IPS DF 4.7 (cell line): ENCODE results near the gene ASTN2.
"Not testable (repeated sequence)": the region's sequence is repeated elsewhere in the genome, so short reads cannot be mapped to it uniquely, and the experiment has no call there.

Experiments used
- DNase-seq: peaks from one replicate; pipeline ENCODE4 v3.0.0-alpha.2; 2013; ENCODE audit warnings: low spot score; ENCODE audit errors: extremely low read depth

Gene ASTN2

GRCh38 chr9:117081641-117082317, 333.1 kb downstream of the ASTN2 start:
- DNase-seq, result no peak

GRCh38 chr9:117080765-117081390, 334.0 kb downstream of the ASTN2 start:
- no peak for DNase-seq

- DNase-seq, result no peak
These were observed 338.1 kb downstream of the ASTN2 start for GRCh38 chr9:117076571-117077290.

- no peak for DNase-seq
These were observed 339.2 kb downstream of the ASTN2 start for GRCh38 chr9:117075636-117076035.

- no peak for DNase-seq
These were observed 339.9 kb downstream of the ASTN2 start for GRCh38 chr9:117074784-117075520.

GRCh38 chr9:117074342-117074662, 340.6 kb downstream of the ASTN2 start:
- DNase-seq, result no peak

- no peak for DNase-seq
These were observed 341.1 kb downstream of the ASTN2 start for GRCh38 chr9:117073539-117074341.

GRCh38 chr9:117073071-117073470, 341.8 kb downstream of the ASTN2 start:
- DNase-seq, result no peak

- DNase-seq, result no peak
These were observed 342.6 kb downstream of the ASTN2 start for GRCh38 chr9:117072216-117072615.

- not testable (repeated sequence) for DNase-seq
These were observed 343.1 kb downstream of the ASTN2 start for GRCh38 chr9:117071673-117072207.

GRCh38 chr9:117063721-117064471, 351.0 kb downstream of the ASTN2 start:
- DNase-seq, result no peak

GRCh38 chr9:117060963-117061362, 353.9 kb downstream of the ASTN2 start:
- no peak for DNase-seq

GRCh38 chr9:117050007-117050406, 364.9 kb downstream of the ASTN2 start:
- no peak for DNase-seq

GRCh38 chr9:117046666-117047327, 368.1 kb downstream of the ASTN2 start:
- peak; percentile 14 for DNase-seq

- peak; percentile 22 for DNase-seq
These were observed 370.6 kb downstream of the ASTN2 start for GRCh38 chr9:117044241-117044640.

GRCh38 chr9:117043159-117043558, 371.7 kb downstream of the ASTN2 start:
- DNase-seq, result no peak

- no peak for DNase-seq
These were observed 379.3 kb downstream of the ASTN2 start for GRCh38 chr9:117035546-117035945.

GRCh38 chr9:117034866-117035265, 380.0 kb downstream of the ASTN2 start:
- no peak for DNase-seq

GRCh38 chr9:117030254-117030768, 384.5 kb downstream of the ASTN2 start:
- no peak for DNase-seq
